Measurements from ENCODE around the gene AK9.

DNA sequence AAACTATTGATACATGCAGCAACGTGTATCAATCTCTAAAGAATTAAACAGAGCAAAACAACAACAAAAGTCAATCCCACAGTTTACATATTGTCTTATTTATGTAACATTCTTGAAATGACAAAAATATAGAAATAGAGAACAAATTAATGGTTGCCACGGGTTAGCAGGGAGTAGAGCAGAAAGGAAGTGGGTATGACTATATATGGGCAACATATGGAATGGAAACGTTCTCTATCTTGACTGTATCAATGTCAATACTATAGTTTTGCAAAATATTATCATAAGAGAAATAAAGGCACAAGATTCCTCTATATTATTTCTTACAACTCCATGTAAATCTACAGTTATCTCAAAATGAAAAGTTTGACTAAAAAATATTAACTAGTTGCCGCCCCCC lies 12.8 kb downstream of the AK9 start:
- no peak for TF ChIP-seq SIN3A (IDR thresholded peaks at IDR 0.05; ENCODE audit: borderline replicate concordance, insufficient read depth, low read length)
- TF ChIP-seq TAF1 (IDR thresholded peaks at IDR 0.05; ENCODE audit: borderline replicate concordance, insufficient read depth, low read length): no peak
- TF ChIP-seq, protein P1, sequence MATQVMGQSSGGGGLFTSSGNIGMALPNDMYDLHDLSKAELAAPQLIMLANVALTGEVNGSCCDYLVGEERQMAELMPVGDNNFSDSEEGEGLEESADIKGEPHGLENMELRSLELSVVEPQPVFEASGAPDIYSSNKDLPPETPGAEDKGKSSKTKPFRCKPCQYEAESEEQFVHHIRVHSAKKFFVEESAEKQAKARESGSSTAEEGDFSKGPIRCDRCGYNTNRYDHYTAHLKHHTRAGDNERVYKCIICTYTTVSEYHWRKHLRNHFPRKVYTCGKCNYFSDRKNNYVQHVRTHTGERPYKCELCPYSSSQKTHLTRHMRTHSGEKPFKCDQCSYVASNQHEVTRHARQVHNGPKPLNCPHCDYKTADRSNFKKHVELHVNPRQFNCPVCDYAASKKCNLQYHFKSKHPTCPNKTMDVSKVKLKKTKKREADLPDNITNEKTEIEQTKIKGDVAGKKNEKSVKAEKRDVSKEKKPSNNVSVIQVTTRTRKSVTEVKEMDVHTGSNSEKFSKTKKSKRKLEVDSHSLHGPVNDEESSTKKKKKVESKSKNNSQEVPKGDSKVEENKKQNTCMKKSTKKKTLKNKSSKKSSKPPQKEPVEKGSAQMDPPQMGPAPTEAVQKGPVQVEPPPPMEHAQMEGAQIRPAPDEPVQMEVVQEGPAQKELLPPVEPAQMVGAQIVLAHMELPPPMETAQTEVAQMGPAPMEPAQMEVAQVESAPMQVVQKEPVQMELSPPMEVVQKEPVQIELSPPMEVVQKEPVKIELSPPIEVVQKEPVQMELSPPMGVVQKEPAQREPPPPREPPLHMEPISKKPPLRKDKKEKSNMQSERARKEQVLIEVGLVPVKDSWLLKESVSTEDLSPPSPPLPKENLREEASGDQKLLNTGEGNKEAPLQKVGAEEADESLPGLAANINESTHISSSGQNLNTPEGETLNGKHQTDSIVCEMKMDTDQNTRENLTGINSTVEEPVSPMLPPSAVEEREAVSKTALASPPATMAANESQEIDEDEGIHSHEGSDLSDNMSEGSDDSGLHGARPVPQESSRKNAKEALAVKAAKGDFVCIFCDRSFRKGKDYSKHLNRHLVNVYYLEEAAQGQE (IDR thresholded peaks at IDR 0.05; ENCODE audit: insufficient read depth in 1 of 2, low read depth in 2 of 2, low read length in 2 of 2): no peak
- no peak for TF ChIP-seq POLR2AphosphoS5 (IDR thresholded peaks at IDR 0.05; ENCODE audit: low read depth, low read length)
- TF ChIP-seq FOXP2 (optimal IDR thresholded peaks at IDR 0.05; ENCODE audit: borderline replicate concordance, extremely low read depth, extremely low read length, insufficient read depth): no peak
